HG02943 (cell line): ENCODE data around the gene GLT6D1.

Source experiments
- ATAC-seq: cut with Tn5 transposase; IDR thresholded peaks from one replicate; pipeline ENCODE4 v1.9.1; 2021; ENCODE audit warnings: mild to moderate bottlenecking, low read depth, moderate library complexity; ENCODE audit not compliant: unreplicated experiment

Gene GLT6D1

GRCh38 chr9:135588886-135589595 is 50.3 kb downstream of the GLT6D1 start:
- no peak for ATAC-seq

- ATAC-seq: no peak
Observed at GRCh38 chr9:135588371-135588770, 51.0 kb downstream of the GLT6D1 start.

GRCh38 chr9:135587658-135588057 is 51.7 kb downstream of the GLT6D1 start:
- no peak for ATAC-seq

- ATAC-seq: no peak
Observed at GRCh38 chr9:135586601-135587109, 52.7 kb downstream of the GLT6D1 start.

GRCh38 chr9:135584934-135585333 is 54.4 kb downstream of the GLT6D1 start:
- ATAC-seq: no peak

GRCh38 chr9:135584371-135584770 is 55.0 kb downstream of the GLT6D1 start:
- no peak for ATAC-seq

GRCh38 chr9:135583688-135584011 is 55.7 kb downstream of the GLT6D1 start:
- ATAC-seq: no peak

GRCh38 chr9:135582966-135583687 is 56.2 kb downstream of the GLT6D1 start:
- no peak for ATAC-seq

GRCh38 chr9:135582541-135582940 is 56.8 kb downstream of the GLT6D1 start:
- no peak for ATAC-seq

- no peak for ATAC-seq
Observed at GRCh38 chr9:135581636-135582426, 57.5 kb downstream of the GLT6D1 start.

- no peak for ATAC-seq
Observed at GRCh38 chr9:135580664-135581380, 58.5 kb downstream of the GLT6D1 start.

GRCh38 chr9:135579889-135580660 is 59.3 kb downstream of the GLT6D1 start:
- no peak for ATAC-seq

- ATAC-seq: no peak
Observed at GRCh38 chr9:135579356-135579755, 60.0 kb downstream of the GLT6D1 start.

- no peak for ATAC-seq
Observed at GRCh38 chr9:135577256-135577655, 62.1 kb downstream of the GLT6D1 start.

GRCh38 chr9:135575995-135576631 is 63.2 kb downstream of the GLT6D1 start:
- ATAC-seq: no peak

- no peak for ATAC-seq
Observed at GRCh38 chr9:135574943-135575342, 64.4 kb downstream of the GLT6D1 start.

- ATAC-seq: no peak
Observed at GRCh38 chr9:135574331-135574730, 65.0 kb downstream of the GLT6D1 start.
